ENCODE results near the gene GNA12. TPM values are rescaled to one million over a fixed set of nuclear protein-coding genes. Genes with fewer than 3 reads are reported as not detected.
A peak's percentile ranks its signal among the peaks of the same experiment; 100 is the strongest.

Gene GNA12
- total RNA-seq, 1 donor from 2014 or later, result 54.6 TPM

- Mint-ChIP-seq H3K4me1 (peaks cover 29% of the 10 kb centered on the region), H3K4me3 (no peak overlapping the region), H3K27ac (no peak overlapping the region), H3K36me3 (ENCODE audit: low read depth) (peaks cover 3% of the 10 kb centered on the region), H3K27me3 (no peaks in the 10 kb centered on the region), H3K9me3 (no peaks in the 10 kb centered on the region)
- TF ChIP-seq CTCF (IDR thresholded peaks at IDR 0.05), result no peak
- DNase-seq, result no peak
- intact Hi-C loops (cut with micrococcal nuclease), result no loop called here
- POLR2A ChIA-PET, result interaction anchor here (3.9 kb wide), 1 partner anchor 8 kb away, joined by 118 read pairs; no protein-coding TSS in a partner anchor
- CTCF ChIA-PET, result no interaction called here
- no peak for ATAC-seq (ENCODE audit: low read depth)
Measured at GRCh38 chr7:2707481-2707880, 136.6 kb downstream of the GNA12 start.

- CTCF ChIA-PET, result interaction anchor here (0.5 kb wide), 1 partner anchor 544 kb away, joined by 3 read pairs; no protein-coding TSS in a partner anchor
- POLR2A ChIA-PET, result no interaction called here
- DNase-seq, result no peak
- Mint-ChIP-seq H3K4me1 (peaks cover 29% of the 10 kb centered on the region), H3K27me3 (no peaks in the 10 kb centered on the region), H3K4me3 (no peak overlapping the region), H3K36me3 (ENCODE audit: low read depth) (peaks cover 3% of the 10 kb centered on the region), H3K27ac (no peak overlapping the region), H3K9me3 (no peaks in the 10 kb centered on the region)
- ATAC-seq (ENCODE audit: low read depth), result no peak
- intact Hi-C loops (cut with micrococcal nuclease), result no loop called here
- TF ChIP-seq CTCF (IDR thresholded peaks at IDR 0.05), result no peak
Measured at GRCh38 chr7:2706685-2707126, 137.4 kb downstream of the GNA12 start.

- peaks cover 1% of the 10 kb centered on the region for H3K36me3 Mint-ChIP-seq (ENCODE audit: low read depth)
- ATAC-seq (ENCODE audit: low read depth), result no peak
- no peak for TF ChIP-seq CTCF (IDR thresholded peaks at IDR 0.05)
- H3K27me3 Mint-ChIP-seq, result peaks cover 1% of the 10 kb centered on the region
- H3K4me3 Mint-ChIP-seq, result no peak overlapping the region
- H3K27ac Mint-ChIP-seq, result peak overlapping the region; percentile 24
- ChIA-PET CTCF (no interaction called here), POLR2A (interaction anchor here (0.6 to 1.0 kb wide), 3 partner anchors 35 to 284 kb away, joined by 3 to 4 read pairs (median 3); no protein-coding TSS in a partner anchor)
- peaks cover 20% of the 10 kb centered on the region for H3K4me1 Mint-ChIP-seq
- DNase-seq, result no peak
- intact Hi-C loops (cut with micrococcal nuclease), result no loop called here
- H3K9me3 Mint-ChIP-seq, result no peaks in the 10 kb centered on the region
Measured at GRCh38 chr7:2705371-2706096, 138.6 kb downstream of the GNA12 start.

- TF ChIP-seq CTCF (IDR thresholded peaks at IDR 0.05), result no peak
- Mint-ChIP-seq H3K4me3 (no peak overlapping the region), H3K4me1 (peaks cover 21% of the 10 kb centered on the region), H3K27ac (no peak overlapping the region), H3K36me3 (ENCODE audit: low read depth) (no peaks in the 10 kb centered on the region), H3K9me3 (no peaks in the 10 kb centered on the region), H3K27me3 (peaks cover 2% of the 10 kb centered on the region)
- POLR2A ChIA-PET, result no interaction called here
- intact Hi-C loops (cut with micrococcal nuclease), result no loop called here
- DNase-seq (no peak), ATAC-seq (ENCODE audit: low read depth) (no peak)
- CTCF ChIA-PET, result no interaction called here
Measured at GRCh38 chr7:2702594-2702957, 141.5 kb downstream of the GNA12 start.

GRCh38 chr7:2701832-2702593, 142.1 kb downstream of the GNA12 start:
- Mint-ChIP-seq H3K4me3 (no peak overlapping the region), H3K36me3 (ENCODE audit: low read depth) (no peaks in the 10 kb centered on the region), H3K4me1 (peaks cover 21% of the 10 kb centered on the region), H3K27ac (no peak overlapping the region), H3K27me3 (peaks cover 2% of the 10 kb centered on the region), H3K9me3 (no peaks in the 10 kb centered on the region)
- ChIA-PET CTCF (interaction anchor here (0.5 kb wide), 1 partner anchor 21 kb away, joined by 3 read pairs; no protein-coding TSS in a partner anchor), POLR2A (interaction anchor here (4.6 kb wide), 1 partner anchor 7 kb away, joined by 118 read pairs; no protein-coding TSS in a partner anchor)
- TF ChIP-seq CTCF (IDR thresholded peaks at IDR 0.05), result no peak
- ATAC-seq (ENCODE audit: low read depth) (no peak), DNase-seq (no peak)
- intact Hi-C loops (cut with micrococcal nuclease), result no loop called here

Measured in activated B cell treated with CpG ODN at 0.5 μM for 24 hours (primary cell).